GM11168 (cell line): ENCODE measurements around the gene ANO7.

Experiments
- in situ Hi-C: fragments of 300-500 bp; cut with MboI; formaldehyde crosslinking; loops from one replicate; pipeline ENCODE4 v1.12.0; 2022; ENCODE audit warnings: low sequenced_read_pairs; ENCODE audit not compliant: unreplicated experiment

The ANO7 gene

DNA sequence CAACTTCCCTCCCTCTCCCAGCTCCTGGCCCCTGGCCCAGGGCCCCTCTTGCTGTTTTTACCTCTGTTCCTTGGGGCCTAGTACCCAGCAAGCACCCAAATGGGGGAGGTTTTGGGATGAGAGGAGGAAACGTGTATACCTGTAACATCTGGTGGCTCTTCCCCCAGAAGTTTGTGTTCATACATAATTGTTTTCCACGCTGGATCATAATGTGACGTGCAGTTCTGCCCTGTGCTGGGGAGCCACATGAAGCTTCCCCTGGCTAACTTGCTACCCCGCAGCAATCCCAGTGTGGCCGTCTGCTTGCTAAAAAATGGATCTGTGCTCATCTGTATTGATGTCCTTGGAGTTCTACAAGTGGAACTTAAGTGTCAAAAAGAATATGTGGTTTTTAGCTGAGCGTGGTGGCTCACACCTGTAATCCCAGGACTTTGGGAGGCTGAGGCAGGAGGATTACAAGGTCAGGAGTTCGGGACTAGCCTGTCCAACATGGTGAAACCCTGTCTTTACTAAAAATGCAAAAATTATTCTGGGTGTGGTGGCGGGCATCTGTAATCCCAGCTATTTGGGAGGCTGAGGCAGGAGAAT lies 36.5 kb downstream of the ANO7 start:
- in situ Hi-C loops, result no loop called here

DNA sequence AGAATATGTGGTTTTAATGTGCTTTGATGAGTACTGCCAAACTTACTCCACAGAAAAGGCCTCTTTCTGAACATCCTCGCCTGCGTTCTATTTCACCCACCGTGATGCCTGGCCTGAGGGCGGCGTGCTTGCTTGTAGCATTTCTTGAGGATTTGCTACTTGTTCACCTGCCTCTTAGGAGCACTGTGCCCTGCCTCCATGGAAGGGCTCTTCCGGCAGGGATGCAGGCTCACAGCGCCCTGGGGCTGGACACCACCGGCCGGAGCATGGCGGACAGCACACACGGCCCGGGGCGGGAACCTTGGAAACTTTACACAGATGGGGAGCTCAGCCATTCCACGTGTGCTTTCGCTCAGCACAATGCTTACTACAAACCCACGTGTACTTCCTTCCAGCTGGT lies 37.1 kb downstream of the ANO7 start:
- in situ Hi-C loops, result no loop called here

DNA sequence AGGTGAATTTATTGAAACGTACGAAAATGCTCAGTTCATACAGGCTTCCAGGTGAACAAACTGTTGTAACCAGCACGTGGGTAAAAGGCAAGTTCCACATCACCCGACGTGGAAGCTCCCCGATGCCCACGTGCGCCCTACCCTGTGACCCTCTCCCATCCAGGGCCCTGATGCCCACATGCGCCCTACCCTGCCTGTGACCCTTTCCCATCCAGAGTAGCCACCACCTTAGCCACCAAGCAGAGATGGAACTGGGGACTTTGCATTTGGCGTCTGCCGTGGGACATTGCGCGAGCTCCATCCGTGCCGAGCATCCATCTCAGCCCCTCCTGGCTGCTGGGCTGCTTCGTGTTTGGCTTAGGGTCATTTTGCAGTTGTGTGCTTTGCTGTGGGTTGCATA lies 37.5 kb downstream of the ANO7 start:
- in situ Hi-C loops, result no loop called here

DNA sequence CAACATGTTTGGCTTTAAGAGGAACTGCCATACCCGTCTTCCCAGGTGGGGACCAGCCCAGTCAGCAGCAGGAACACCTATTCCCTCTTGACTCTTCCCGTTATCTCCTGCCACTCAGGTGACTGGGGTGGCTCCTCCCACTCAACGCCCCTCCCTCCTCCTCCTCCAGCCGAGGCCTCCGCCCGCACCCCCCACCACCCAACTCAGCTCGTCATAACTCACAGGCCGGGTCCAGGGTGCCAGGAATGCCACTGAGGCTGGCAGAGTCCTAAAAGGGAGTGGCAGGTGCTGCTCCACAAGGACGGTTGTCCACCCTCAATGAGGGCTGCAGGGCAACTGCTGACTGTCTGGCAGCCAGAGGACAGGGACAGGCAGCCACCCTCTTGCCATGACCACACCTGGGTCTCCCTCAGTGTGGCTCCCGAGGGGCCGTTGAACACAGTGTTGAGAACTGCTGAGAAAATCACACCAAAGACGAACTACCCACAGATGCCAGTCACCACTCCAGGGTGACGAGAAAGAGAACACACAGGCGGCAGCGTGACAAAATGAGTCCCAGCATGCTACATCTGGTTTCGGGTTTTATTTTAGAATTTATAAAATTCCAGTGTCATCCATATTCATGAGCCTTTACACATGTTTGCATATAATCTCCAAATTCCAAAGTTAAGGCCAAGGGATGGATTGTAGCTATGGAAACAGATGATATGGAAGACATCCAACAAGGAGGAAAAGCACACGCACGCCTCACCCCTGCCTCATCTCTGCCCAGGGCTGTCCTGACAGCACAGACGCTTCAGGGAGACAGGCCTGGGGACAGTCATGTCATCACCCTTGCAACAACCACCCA lies 38.5 kb downstream of the ANO7 start:
- in situ Hi-C loops, result no loop called here

DNA sequence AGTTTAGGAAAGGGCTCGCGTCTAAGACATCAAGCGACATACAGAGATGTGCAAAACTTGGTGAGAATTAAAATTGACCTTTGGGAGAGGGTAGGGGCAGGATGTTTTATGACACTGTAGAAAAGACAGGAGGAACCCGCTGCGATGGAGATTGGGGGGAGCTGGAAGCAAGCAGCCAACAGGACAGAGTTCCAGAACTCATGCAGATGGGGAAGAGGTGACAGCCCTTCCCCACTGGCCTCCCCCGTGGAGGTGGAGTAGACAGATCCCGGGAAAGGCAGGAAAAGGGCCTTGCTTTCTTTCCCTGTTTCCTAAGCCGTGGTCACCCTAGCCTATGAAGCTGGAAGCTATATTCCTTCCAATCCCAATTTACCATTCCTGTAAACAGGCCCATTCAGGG lies 39.1 kb downstream of the ANO7 start:
- in situ Hi-C loops, result no loop called here

DNA sequence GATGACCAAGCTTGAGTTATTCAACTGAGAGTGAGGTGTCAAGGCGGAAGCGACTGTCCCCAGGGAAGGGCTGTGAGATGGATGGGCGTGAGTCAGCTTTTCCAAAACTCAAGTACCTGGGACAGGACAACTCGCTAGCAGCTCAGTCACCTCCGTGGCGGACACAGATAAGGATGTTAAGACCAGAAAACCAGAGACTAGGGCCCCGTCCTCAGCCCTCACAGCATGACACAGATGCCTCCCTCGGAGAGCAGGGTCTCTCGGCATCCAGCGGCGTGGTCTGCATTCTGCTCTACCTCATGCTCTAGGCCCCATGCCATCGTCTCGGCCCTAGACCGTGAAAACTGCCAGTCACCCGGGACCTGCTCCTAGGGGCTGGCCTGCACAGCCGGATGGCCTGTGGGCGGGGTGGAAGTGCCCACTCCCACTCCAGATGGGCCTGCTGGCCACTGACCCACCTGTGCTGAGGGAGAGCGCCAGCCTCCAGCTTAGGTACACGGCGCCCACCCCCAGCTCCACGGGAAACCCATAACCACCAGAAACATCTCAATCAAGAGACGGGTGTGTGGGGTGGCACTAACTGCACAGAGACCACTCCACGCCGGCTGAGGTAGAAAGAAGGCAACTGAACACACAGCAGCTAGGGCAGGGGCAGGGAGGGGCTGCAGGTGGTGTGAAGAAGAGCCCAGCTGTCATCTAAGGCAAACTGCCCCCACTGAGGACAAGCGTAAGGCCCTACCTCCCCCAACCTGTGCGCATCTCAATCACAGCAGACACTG lies 39.8 kb downstream of the ANO7 start:
- in situ Hi-C loops, result no loop called here

DNA sequence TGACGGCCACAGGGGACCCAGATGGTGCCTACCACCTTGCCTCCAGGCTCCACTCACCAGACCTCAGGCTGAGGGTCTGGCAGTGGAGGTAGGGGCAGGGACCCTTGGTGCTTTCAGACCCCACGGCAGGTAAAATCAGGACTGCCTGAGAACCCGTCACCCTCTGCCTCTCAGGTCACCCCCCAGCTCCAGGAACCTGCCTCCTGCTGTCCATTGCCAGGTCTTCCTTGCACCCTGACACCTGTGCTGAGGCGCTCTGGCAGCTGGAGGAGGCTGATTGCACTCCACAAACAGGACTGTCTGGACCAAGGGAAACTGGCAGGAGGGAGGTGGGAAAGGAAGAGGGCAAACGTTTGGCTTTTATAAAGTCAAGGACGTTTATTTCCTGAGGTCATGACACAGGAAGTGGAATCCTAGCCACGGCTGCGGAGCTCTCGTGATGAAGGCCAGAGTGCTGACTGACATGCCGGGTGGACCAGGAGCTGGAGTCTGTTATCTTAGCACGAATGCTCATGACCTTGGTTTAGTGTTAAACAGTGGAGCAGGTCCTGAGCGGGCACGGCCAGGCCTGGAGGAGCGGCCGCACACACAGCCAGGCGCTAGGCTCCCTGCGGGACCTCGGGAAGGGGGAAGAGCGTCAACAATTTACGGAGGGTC lies 40.5 kb downstream of the ANO7 start:
- in situ Hi-C loops, result no loop called here

DNA sequence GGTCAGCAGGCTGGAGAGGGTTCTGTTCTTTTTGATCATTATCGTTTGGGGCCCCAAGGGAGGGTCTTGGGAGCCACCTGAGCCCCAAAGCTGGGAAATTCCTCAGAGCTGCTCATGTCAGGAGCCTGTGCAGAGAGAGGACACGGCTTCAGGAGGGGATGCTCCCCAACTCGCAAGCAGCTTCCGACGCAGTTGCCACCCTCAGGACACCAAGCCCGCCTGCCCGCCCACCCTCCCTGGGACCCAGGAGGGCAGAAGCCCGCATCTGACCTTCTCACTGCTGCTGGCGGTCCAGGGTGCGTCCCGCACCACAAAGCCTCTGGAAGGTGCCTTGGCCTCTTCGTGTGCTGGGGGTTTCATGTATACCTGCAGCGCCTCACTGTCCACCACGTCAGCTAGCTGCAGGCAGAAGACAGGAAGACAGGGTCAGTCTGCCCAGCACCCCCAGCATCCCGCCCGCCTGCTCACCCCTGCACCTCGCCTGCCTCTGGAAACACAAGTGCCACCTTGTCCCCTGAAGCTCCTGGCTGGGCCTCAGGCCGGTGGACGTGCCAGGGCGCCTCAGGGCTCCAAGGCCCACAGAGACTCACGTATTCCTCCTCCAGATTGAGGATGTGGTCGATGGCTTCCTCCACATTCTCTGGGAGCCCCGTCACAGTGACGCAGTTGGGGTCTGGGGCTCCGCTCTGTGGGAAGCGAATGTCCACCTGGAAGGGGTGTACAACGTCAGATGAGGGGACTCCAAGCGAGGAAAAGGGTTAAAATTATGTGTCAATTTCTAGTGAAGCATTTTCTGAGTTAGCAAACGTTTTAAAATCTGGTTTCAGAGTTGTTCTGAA lies 41.3 kb downstream of the ANO7 start:
- in situ Hi-C loops, result no loop called here

DNA sequence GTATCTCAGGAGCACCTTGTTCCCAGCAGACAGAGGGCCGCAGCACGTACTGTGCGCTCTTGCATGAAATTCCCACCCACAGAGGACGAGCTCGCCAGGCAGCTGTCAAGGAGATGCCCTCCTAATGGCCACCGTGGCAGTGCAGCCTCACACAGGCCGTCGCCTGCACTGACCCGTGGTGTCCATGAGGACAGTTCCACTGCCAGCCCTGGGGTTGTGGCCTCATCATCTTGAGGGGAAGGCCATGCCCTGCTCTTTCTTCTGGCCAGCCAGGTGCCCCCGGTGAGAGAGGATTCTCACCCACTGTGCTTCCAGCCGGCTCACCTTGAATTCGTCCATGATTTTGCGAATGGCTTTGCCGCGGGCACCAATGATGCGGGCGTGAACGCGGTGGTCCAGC lies 42.0 kb downstream of the ANO7 start:
- in situ Hi-C loops, result no loop called here

DNA sequence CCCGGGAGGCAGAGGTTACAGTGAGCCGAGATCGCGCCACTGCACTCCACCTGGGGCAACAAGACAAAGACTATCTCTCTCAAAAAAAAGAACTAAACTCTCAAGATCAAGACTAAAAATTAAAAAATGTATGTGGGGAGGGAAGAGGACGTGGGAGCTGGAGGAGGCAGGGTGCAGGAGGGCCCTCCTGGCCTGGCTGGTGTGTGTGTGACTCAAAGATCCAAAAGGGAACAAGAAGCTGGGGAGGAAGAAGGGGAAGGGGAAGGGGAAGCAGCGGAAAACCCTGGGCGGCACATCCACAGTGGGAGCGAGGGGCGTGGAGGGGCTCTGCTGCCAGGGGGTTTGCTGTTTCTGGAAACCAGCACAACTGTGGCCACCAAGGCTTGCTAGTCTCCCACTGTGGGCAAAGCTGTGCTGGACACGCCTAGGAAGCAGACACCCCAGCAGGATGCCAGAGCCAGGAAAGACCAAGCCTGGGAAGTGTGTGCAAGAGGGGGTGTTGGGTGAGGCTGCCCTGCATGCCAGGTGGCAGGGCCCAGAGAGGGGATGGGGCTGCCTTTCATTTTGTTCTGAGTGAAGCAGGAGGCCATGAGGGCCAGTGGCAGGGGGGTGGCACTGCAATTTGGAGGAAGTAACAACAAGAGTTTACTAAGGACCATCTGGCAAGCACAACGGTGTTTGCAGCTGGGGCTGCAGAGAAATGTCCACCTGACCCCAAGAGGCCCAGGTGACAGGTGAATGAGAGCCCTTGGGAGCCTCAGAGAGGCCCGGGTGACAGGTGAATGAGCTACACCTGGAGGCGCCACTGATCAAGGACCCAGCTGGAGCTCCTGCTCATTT lies 44.5 kb downstream of the ANO7 start:
- in situ Hi-C loops, result no loop called here

DNA sequence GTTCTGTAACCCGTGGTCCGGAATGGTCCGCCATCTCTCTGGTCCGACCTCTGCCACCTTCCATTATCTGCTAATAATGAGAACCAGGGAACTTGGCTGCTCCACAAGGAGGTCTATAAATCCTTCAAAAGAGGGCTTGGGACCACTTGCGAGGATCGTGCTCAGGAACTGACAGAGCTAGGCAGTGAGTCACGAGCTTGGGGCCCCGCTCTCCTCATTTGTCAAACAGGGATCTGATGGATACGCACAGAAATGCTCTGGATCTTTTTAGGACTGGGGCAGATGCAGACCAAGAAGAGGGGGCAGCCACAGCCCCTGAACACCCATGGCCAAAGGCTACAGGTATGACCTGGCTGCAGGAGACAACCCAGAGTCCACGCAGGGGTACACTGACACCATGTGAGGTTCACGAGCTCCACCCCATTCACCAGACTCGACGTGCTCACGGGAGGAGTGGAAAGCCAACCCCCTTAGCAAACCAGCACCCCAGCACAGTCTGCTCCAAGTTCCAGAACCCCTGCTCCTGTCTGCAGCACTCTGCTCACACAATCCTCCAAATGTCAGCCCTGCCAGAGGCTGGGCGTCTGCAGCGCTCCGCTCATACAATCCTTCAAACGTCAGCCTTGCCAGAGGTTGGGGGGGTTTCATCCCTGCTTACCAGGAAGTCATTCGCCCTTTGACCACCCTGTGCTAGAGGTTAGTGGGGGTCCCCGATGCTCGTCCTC lies 45.8 kb downstream of the ANO7 start:
- in situ Hi-C loops, result no loop called here

DNA sequence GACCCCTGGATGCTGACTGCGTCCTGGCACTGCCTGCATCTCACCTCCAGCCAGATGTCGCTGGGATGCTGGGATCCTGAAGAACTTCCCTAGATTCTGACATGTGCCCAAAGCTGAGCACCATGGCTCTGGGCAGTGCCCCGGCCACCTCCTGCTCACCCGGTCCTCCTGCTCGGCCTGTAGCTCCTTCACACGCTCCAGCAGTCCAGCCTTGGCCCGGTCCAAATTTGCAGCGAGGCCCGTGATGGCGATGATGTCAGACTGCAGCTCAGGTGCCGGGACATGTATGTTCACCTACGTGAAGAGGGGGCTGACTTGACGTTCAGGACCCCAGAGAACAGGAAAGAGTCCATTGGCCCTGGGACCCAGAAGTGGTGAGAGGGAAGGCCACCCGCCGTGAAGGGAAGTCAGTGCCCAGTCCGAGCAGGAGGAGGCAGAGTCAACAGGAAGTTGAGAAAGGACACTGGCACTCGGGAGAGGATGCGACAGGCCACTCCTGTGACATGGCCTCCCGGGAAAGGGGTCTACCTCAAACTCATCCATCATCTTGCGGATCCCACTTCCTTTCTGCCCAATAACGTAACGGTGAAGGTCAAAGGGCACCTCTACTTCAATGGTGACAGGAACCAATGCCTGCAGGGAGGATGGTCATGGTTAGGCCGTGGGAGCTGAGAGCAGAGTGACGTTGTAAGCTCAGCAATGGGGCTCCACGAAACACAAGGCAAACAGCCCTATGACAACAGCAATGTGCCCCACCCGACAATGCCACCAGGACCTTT lies 46.7 kb downstream of the ANO7 start:
- in situ Hi-C loops, result no loop called here

DNA sequence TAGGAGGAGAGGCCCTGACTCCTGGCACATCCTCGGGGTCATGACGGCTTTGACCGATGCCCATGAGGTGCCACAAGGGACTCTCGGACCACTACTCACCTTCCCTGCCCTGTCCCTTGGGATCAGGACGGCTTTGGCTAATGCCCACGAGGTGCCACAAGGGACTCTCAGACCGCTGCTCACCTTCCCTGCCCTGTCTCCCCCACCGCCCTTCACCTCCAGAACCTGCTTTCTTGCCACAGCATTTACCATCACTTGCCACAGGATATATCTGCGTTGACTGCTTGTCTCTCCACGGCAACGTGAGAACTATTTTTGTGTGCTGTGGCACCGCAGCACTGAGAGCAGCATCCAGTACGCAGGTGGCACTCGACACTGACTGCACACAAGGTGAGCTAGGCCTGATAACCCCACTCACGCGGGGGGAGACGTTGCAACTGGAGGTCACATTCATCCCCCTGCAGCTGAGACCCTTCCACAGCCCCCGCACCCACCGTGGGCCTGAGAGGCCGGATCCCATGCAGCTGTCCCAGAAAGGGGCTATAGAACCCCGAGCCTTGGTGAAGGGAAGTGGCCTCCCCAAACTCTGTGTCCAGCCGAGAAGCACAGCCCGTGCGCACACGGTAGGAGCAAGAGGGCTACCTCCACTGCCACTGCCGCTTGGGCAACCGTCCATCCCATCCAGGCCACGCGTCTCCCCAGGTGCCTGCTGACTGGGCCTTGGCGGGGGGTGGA lies 47.5 kb downstream of the ANO7 start:
- in situ Hi-C loops, result no loop called here

DNA sequence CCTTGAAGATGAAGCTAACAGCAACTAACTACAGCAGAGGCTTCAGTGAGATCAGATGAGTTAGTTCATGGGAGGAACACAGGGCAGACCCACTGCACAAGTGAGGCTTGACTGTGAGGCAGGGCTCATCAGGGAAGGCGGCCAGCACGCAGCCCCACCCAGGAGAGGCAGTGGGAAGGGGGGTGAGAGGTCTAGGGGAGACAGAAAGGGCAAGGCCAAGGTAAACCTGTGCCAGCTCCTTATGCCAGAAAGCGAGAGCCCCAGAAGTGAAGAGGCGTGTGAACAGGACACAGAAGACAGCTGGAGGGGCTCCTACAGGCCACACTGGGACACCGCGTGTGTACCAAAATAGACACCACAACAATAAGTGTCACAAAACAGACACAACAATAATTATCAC lies 48.6 kb downstream of the ANO7 start:
- in situ Hi-C loops, result no loop called here

DNA sequence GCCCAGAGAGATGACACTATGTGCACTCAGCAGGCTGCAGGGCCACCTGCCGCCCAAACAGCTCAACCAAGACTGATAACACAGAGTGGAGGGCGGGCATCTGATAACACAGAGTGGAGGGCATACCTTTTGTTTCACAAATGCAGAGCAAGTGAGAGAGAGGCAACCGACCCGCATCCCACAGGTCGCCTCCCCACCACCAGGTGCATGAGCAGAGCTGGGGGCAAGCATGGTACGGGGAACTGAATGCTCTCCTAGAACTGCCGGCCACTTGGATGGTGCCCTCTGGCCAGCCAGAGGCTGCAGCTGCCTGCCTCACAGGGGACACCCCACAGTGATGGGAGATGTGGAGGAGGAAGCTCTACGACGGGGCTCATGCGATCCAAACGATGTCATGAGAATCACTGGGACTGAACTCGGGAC lies 49.5 kb downstream of the ANO7 start:
- in situ Hi-C loops, result no loop called here

DNA sequence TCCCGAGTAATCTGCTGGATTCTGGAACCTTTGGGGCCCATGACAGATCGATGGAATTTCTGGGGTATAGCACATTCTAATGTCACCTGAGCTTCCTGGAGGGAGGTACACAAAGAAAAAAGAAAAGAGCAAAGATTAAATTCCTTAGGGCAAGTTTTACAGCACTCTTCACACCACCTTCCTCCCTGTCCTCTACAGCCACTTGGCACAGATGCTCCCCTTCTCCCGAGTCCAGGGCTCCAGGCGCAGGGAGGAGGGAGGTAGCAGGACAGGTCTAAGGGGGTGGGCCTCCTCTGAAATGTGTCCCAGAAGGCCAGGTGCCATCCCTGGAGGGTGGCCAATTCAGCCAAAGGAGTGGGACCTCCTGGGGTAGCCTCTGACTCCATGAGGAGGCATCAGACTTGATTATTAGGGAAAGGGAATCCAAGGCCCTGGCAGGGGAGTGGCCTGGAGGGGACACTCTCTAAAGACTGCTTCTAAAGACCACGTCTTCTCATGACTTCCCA lies 50.3 kb downstream of the ANO7 start:
- in situ Hi-C loops, result no loop called here
